SK-N-SH (cell line): ENCODE measurements around the gene RAB1A. TPM values are rescaled to one million over a fixed set of nuclear protein-coding genes. Genes with fewer than 3 reads are reported as not detected.

ENCODE experiments used
- CTCF ChIA-PET: fragments of 300-600, 350-600 bp; formaldehyde crosslinking; extraction: SDS; loops from one replicate; lab custom pipeline; 2021; lab: Yijun Ruan, JAX
- POLR2A ChIA-PET: fragments of 350-600 bp; sonication (Branson Sonifier 250); formaldehyde crosslinking; extraction: SDS; loops from one replicate; lab custom pipeline; 2020; ENCODE audit warnings: antibody characterized with exemption, inconsistent platforms; lab: Yijun Ruan, JAX
- DNase-seq: peaks from one replicate; pipeline ENCODE4 v3.0.0; 2012
- H2AFZ ChIP-seq: fragments of 200-600 bp; sonication (generic); 2 replicates; pipeline ENCODE4 v1.8.1; 2016; ENCODE audit warnings: antibody characterized with exemption, mild to moderate bottlenecking, low read depth
- H3F3A ChIP-seq: fragments of 200-600 bp; sonication (generic); replicated peaks from 2 replicates; pipeline ENCODE3; 2016; ENCODE audit warnings: antibody characterized with exemption, mild to moderate bottlenecking; ENCODE audit not compliant: insufficient read depth
- H3K27ac ChIP-seq, 2 experiments: fragments of 200-500 bp in 1 of 2; fragments of 200-600 bp in 1 of 2; sonication (Bioruptor generic) in 1 of 2; sonication (generic), shearing (Covaris generic) in 1 of 2; 2 replicates each; pipeline versions ENCODE4 v1.5.1 to v1.6.1; 2014 to 2016; ENCODE audit warnings: low read depth in 2 of 2, inconsistent platforms in 1 of 2, low read length in 1 of 2, mild to moderate bottlenecking in 1 of 2, mixed read lengths in 1 of 2
- H3K27me3 ChIP-seq: fragments of 200-600 bp; sonication (generic), shearing (Covaris generic); 2 replicates; pipeline ENCODE4 v1.6.1; 2016; ENCODE audit warnings: mixed run types; ENCODE audit not compliant: insufficient read depth
- H3K36me3 ChIP-seq, 2 experiments: fragments of 200-500 bp in 1 of 2; fragments of 200-600 bp in 1 of 2; sonication (Bioruptor generic) in 1 of 2; sonication (generic) in 1 of 2; replicated peaks in 1 of 2; 2 replicates each; pipeline versions ENCODE3 to v1.5.1; 2014 to 2016; ENCODE audit warnings: low read length in 1 of 2, mild to moderate bottlenecking in 1 of 2; ENCODE audit not compliant: insufficient read depth in 2 of 2, control insufficient read depth in 1 of 2
- H3K4me1 ChIP-seq, 2 experiments: fragments of 200-500 bp in 1 of 2; fragments of 200-600 bp in 1 of 2; sonication (Bioruptor generic) in 1 of 2; sonication (generic), shearing (Covaris generic) in 1 of 2; 2 replicates each; pipeline versions ENCODE4 v1.5.1 to v1.6.1; 2014 to 2016; ENCODE audit warnings: low read depth in 1 of 2, low read length in 1 of 2, mixed run types in 1 of 2; ENCODE audit not compliant: insufficient read depth in 2 of 2, control insufficient read depth in 1 of 2
- H3K4me2 ChIP-seq: fragments of 200-600 bp; sonication (generic), shearing (Covaris generic); 2 replicates; pipeline ENCODE4 v1.6.1; 2017; ENCODE audit warnings: mixed run types
- H3K4me3 ChIP-seq, 2 experiments: fragments of 200-500 bp in 1 of 2; fragments of 200-600 bp in 1 of 2; sonication (Bioruptor generic) in 1 of 2; sonication (generic), shearing (Covaris generic) in 1 of 2; 2 replicates each; pipeline versions ENCODE4 v1.5.1 to v1.8.1; 2014 to 2016; ENCODE audit warnings: low read depth in 2 of 2, inconsistent platforms in 1 of 2, low read length in 1 of 2, mild to moderate bottlenecking in 1 of 2, mixed read lengths in 1 of 2, moderate library complexity in 1 of 2
- H3K79me2 ChIP-seq: fragments of 200-600 bp; sonication (generic); 2 replicates; pipeline ENCODE4 v1.8.1; 2017; ENCODE audit warnings: mild to moderate bottlenecking; ENCODE audit not compliant: insufficient read depth
- H3K9ac ChIP-seq: fragments of 200-600 bp; sonication (generic); 2 replicates; pipeline ENCODE4 v1.6.1; 2017; ENCODE audit warnings: mixed run types
- H3K9me2 ChIP-seq: fragments of 200-600 bp; sonication (generic); 2 replicates; pipeline ENCODE4 v1.6.1; 2017; ENCODE audit warnings: mixed run types
- H3K9me3 ChIP-seq: fragments of 200-600 bp; sonication (generic); 2 replicates; pipeline ENCODE4 v1.6.1; 2017; ENCODE audit warnings: mixed run types, mild to moderate bottlenecking, moderate library complexity
- H4K20me1 ChIP-seq: fragments of 200-600 bp; sonication (generic); 2 replicates; pipeline ENCODE4 v1.6.1; 2017; ENCODE audit warnings: mild to moderate bottlenecking, mixed run types; ENCODE audit not compliant: insufficient read depth
- CTCF ChIP-seq: fragments of 200-600 bp; sonication (generic); IDR thresholded peaks from 2 replicates; pipeline ENCODE4 v1.6.1; 2017; ENCODE audit warnings: antibody characterized with exemption, mild to moderate bottlenecking, moderate library complexity
- EP300 ChIP-seq, 2 experiments: IDR thresholded peaks; 2 replicates each; pipeline versions ENCODE4 v1.4.0 to v1.6.1; 2012; ENCODE audit warnings: borderline replicate concordance in 1 of 2, low read depth in 1 of 2, low read length in 1 of 2
- EZH2phosphoT487 ChIP-seq: fragments of 200-600 bp; sonication (generic); IDR thresholded peaks from 2 replicates; pipeline ENCODE4 v1.6.1; 2017; ENCODE audit warnings: low read depth, mixed run types, mild to moderate bottlenecking, antibody characterized with exemption, moderate library complexity, borderline replicate concordance
- FOSL2 ChIP-seq: IDR thresholded peaks from 2 replicates; pipeline ENCODE4 v1.4.0; 2012; ENCODE audit warnings: low read depth, mild to moderate bottlenecking, moderate library complexity, borderline replicate concordance
- FOXJ3 ChIP-seq: sonication (generic); formaldehyde crosslinking; IDR thresholded peaks from 2 replicates; pipeline ENCODE4 v1.5.1; 2020; ENCODE audit warnings: mild to moderate bottlenecking, missing genetic modification reagents
- JUND ChIP-seq: IDR thresholded peaks from 2 replicates; pipeline ENCODE4 v1.4.0; 2012
- NFIC ChIP-seq: IDR thresholded peaks from 2 replicates; pipeline ENCODE4 v1.4.0; 2012; ENCODE audit warnings: borderline replicate concordance
- SMC3 ChIP-seq: IDR thresholded peaks from 2 replicates; pipeline ENCODE4 v1.6.1; 2012; ENCODE audit warnings: low read depth, low read length, improper control_type of control experiment
- TAF1 ChIP-seq: IDR thresholded peaks from 2 replicates; pipeline ENCODE4 v1.6.1; 2012; ENCODE audit warnings: low read depth, mild to moderate bottlenecking, low read length, moderate library complexity, borderline replicate concordance
- TEAD4 ChIP-seq: IDR thresholded peaks from 2 replicates; pipeline ENCODE4 v1.4.0; 2012; ENCODE audit warnings: mild to moderate bottlenecking, borderline replicate concordance; ENCODE audit not compliant: insufficient read depth
- WGBS: methylation state at CpG from one replicate; pipeline ENCODE4 v1.1.6; 2017; ENCODE audit warnings: low lambda C conversion rate; 5-methylcytosine and 5-hydroxymethylcytosine counted together
- polyA plus RNA-seq, 3 experiments: library from polyadenylated mRNA; depleted of rRNA; stranded (reverse); fragments of >200 nt; gene quantifications; 2 replicates each; pipeline ENCODE4 v1.2.3, GENCODE V29; 2012
- TF ChIP-seq, protein P1 (sequence below): fragments of 150-350 bp; IDR thresholded peaks from 2 replicates; pipeline ENCODE4 v1.6.1; 2016; ENCODE audit warnings: mild to moderate bottlenecking, low read depth, low read length
- TF ChIP-seq, protein P2 (sequence below): fragments of 150-350 bp; IDR thresholded peaks from 2 replicates; pipeline ENCODE4 v1.6.1; 2017; ENCODE audit warnings: antibody characterized with exemption, low read length, low read depth, borderline replicate concordance
- TF ChIP-seq, protein P3 (sequence below): IDR thresholded peaks from 2 replicates; pipeline ENCODE4 v1.4.0; 2012; ENCODE audit warnings: low read depth, borderline replicate concordance

RAB1A gene
- polyA plus RNA-seq, 1 of the 3 experiments (the other 2 are of a cell fraction): 113 TPM

DNA sequence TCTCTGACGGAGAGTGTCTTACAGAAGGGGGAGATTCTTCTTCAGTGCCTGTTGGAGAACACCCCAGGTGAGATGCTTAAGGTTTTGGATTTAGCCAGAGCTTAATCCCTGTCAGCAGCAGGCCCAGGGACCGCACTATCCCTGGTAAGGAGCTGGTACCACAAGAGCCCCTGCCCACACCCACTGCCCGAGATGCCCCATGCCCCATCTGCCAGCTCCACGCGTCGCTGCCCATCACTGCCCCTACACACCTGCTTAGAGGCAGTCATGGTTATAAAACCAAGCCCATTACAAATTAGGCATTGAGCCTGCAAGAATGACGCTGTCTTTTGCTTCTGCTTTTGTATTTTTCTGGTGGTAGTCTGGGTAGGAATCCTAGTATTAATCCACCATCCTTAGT is 52.0 kb downstream of the RAB1A start (continued):
- TF ChIP-seq, protein P1, sequence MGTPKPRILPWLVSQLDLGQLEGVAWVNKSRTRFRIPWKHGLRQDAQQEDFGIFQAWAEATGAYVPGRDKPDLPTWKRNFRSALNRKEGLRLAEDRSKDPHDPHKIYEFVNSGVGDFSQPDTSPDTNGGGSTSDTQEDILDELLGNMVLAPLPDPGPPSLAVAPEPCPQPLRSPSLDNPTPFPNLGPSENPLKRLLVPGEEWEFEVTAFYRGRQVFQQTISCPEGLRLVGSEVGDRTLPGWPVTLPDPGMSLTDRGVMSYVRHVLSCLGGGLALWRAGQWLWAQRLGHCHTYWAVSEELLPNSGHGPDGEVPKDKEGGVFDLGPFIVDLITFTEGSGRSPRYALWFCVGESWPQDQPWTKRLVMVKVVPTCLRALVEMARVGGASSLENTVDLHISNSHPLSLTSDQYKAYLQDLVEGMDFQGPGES: no peak
- no peak for TF ChIP-seq CTCF
- no peak for TF ChIP-seq TEAD4
- no peak for TF ChIP-seq EP300 (IDR thresholded peaks at IDR 0.05; ENCODE audit: borderline replicate concordance in 1 of 2, low read depth in 1 of 2, low read length in 1 of 2)
- TF ChIP-seq NFIC: no peak
- TF ChIP-seq FOSL2: no peak
- TF ChIP-seq, all 33 proteins: peak for 0

DNA sequence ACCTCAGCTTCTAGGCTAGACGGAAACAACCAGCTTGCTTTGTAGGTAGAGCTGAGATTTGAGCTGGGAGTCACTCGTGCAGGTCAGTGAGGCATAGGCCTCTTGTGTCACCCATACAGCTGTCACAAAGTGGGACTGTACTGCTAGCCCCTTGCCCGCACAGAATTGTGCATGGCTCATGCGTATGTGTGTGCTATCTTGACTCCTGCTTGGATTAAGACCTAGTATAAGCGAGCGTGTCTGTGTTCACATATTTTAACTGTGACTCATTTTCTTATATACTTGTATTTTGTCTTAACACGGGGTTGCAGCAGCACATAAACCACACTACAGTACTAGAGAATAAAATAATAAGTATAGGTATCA is 53.6 kb downstream of the RAB1A start:
- H3K27ac ChIP-seq: no peak overlapping the region
- no peaks in the 10 kb centered on the region for H3K27me3 ChIP-seq
- H3K4me2 ChIP-seq: no peak overlapping the region
- H3F3A ChIP-seq: peaks cover 13% of the 10 kb centered on the region
- TF ChIP-seq EP300 (IDR thresholded peaks at IDR 0.05; ENCODE audit: borderline replicate concordance in 1 of 2, low read depth in 1 of 2, low read length in 1 of 2) (no peak), TEAD4 (no peak), FOSL2 (no peak), FOXJ3 (no peak), JUND (no peak), EZH2phosphoT487 (no peak), TAF1 (no peak), SMC3 (no peak)
- TF ChIP-seq, protein P1: no peak
- TF ChIP-seq, protein P2, sequence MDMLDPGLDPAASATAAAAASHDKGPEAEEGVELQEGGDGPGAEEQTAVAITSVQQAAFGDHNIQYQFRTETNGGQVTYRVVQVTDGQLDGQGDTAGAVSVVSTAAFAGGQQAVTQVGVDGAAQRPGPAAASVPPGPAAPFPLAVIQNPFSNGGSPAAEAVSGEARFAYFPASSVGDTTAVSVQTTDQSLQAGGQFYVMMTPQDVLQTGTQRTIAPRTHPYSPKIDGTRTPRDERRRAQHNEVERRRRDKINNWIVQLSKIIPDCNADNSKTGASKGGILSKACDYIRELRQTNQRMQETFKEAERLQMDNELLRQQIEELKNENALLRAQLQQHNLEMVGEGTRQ: no peak
- TF ChIP-seq, protein P3, sequence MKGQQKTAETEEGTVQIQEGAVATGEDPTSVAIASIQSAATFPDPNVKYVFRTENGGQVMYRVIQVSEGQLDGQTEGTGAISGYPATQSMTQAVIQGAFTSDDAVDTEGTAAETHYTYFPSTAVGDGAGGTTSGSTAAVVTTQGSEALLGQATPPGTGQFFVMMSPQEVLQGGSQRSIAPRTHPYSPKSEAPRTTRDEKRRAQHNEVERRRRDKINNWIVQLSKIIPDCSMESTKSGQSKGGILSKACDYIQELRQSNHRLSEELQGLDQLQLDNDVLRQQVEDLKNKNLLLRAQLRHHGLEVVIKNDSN: no peak
- H3K9me2 ChIP-seq: no peaks in the 10 kb centered on the region
- peaks cover 73 to 74% of the 10 kb centered on the region in 2 experiments for H3K36me3 ChIP-seq
- no peak overlapping the region for H3K9ac ChIP-seq
- H3K4me1 ChIP-seq: peaks cover 2% of the 10 kb centered on the region in 2 experiments; a peak in 1 of 4 replicates
- ChIA-PET CTCF (interaction anchor here (1.0 kb wide), 1 partner anchor 11 kb away, joined by 5 read pairs; no protein-coding TSS in a partner anchor), POLR2A (interaction anchor here (0.9 kb wide), 1 partner anchor 13 kb away, joined by 4 read pairs; no protein-coding TSS in a partner anchor)
- peaks cover 9% of the 10 kb centered on the region; the same call in 1 of the 2 replicates for H3K79me2 ChIP-seq
- no peak overlapping the region for H2AFZ ChIP-seq
- DNase-seq: no peak
- H3K9me3 ChIP-seq: no peaks in the 10 kb centered on the region
- H3K4me3 ChIP-seq: no peak overlapping the region
- 78% methylated on average over 7 of the region's 7 CpGs for WGBS
- H4K20me1 ChIP-seq: no peaks in the 10 kb centered on the region; the same call in 1 of the 2 replicates
